HG03521 (cell line): Measurements from ENCODE around the gene NHEJ1.

Experiments
- ATAC-seq: cut with Tn5 transposase; IDR thresholded peaks from one replicate; pipeline ENCODE4 v1.9.1; 2021; ENCODE audit warnings: mild to moderate bottlenecking, moderate library complexity; ENCODE audit not compliant: unreplicated experiment

The NHEJ1 gene

DNA sequence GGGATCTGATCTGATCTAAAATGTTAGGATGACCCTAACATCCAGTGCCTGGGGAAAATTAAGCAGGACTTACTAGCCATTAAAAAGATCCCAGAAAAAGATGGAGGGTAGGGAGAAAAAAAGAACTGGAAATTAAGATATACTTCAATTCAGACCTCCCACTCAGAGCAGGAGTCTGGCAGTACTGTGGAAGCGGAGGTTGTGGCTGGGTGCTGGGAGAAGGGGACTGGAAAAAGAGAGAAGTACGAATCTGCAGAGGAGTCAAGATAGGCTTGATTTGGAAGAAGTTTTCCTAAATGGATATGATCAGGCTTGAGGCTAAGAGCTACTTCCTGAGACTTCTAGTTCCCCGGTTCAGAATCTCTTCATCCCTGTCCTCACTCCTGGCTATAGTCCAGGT is 66.4 kb downstream of the NHEJ1 start:
- ATAC-seq: no peak

DNA sequence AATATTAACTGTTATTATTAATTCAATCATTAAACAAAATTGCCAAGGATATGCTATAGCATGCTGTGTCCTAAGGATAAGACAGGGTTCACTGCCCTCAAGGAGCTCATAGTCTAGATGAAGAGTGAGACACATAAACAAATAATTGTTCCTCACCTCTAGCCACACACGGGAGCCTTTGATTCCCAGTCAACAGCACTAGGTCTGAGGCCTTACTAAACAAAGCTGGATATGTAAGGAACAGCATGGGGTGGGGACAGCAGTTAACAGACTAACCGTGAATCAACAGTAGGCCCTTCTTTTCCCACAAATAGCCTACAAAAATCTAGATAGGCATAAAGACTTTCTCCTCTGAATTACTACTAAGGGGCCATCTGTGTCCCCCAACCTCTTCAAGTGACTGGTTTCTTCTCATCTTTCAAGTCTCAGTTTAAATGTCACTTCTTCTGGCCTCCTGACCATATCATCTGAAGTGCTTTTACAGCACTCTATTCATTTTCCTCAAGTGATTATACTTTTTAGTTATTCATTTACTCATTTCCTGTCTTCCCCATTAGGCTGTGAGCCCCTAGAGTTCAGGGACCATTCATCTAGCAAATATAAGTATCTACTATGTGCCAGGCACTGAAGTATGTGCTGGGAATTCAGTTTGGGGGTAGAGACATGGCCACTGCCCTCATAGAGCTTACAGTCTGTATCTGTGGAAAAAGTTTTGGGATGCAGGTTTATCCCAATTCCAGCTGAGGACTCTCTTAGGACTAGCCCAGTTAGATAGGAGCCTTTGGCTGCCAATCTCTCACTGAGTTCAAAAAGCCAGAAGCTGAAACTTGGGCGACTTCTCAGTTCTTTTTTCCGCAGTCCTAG is 69.9 kb downstream of the NHEJ1 start:
- no peak for ATAC-seq

DNA sequence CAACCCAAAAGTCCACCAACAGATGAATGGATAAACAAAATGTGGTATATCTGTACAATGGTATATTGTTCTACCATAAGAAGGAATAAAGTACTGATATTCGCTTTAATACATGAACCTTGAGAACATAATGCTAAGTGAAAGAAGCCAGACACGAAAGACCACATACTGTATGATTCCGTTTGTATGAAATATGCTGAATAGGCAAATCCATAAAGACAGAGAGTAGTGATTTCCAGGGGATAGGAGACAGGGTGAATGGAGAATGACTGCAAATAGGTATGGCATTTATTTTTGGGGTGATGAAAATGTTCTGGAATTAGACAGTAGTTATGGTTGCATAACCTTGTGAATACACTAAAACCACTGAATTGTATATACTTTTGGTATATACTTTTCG is 71.3 kb downstream of the NHEJ1 start:
- ATAC-seq: no peak

DNA sequence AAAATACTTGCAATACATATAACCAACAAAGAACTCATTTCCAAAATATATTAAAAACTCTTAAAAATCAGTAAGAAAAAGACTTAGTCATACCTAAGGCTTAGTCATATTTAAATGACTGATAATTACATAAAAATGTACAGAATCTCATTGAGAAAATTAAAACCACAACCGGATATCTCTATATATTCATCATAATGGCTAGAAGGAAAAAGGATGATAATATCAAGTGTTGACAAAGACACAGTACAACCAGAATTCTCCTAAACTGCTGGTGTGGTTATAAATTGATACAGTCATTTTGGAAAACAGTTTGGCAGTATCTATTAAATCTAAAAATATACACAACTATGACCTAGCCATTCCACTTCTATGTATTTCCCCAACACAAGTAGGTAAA is 72.8 kb downstream of the NHEJ1 start:
- no peak for ATAC-seq

DNA sequence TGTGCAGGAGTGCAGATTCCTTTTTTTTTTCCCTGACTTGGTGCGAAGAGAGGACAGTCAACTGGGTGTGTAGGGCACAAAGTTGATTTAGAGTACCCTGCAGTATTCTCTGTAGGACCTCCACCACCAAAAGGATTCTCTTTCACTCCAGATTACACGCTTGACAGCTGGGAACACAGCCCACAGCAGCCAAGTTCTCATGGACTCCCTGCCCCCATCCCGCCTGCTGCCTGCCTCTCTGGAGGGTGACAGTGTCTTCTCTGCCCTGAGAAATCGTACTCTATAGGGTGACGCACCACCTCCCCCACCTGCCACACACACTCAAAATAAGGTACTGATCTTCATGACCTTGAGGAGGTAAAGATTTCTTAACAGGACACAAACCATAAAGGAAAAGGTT is 73.3 kb downstream of the NHEJ1 start:
- ATAC-seq: no peak

DNA sequence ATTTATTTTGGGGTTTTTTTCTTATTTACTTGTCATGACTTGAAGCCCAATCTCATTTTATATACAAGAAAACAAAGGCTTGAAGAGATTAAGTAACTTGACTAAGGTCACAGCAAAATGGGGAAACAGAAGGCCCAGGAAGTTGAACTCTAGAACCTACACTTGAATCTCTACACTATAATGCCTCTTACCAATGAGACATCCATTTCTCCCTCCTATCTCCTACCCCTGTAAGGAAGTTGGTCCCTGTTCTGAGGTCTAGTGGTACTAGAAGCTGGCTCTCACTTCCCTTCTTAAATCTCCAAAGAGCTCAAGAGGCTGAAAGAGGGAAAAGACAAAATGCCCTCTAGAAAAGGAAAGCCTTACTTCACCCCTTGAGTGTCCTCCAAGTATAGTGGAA is 74.4 kb downstream of the NHEJ1 start:
- no peak for ATAC-seq

DNA sequence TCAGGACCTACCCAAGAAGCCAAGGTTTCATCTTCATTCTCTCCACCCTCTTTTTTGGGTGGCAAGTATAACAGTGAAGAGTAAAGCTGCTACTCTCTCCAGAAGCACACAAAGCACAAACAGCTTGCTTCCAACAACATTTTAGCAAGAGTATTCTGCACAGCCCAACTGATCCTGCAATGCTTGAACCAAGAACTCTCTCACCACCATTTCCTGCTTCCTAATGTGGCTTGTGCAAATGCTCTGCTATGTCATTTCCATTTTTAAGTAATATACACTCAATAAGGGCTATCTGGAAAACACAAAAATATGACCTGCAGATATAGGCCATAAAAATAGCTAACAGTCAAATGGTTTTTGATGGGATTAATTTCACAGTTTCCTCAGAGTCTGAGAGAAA is 75.8 kb downstream of the NHEJ1 start:
- ATAC-seq: no peak

DNA sequence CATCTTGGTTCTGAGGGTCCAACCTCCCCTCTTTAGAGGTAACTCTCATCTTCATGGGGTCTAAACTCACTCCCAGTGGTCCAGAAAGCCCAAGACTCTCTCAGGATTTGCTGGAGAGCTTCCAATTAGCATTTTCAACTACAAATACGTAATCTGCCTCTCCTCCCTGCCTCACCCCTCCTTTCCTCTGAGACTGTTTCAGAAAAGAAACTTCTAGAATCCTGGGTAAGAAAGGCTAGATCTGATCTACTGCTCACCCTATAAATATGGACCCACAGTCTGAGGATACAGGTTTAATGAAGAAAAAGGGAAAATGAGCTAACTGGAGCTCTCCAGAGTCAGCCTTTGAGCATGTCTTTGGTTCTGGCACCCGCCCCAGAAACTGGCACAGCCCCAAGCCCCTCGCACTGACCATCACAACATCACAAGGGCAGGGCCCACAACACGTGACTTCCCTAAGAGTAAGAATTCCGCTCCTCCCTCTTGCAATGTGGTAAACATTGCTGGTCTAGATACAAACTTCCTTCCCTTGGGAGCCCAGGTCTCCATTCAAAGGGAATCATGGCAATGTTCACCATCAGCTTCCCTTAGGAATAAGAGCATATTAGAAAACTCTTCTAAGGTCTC is 78.2 kb downstream of the NHEJ1 start:
- no peak for ATAC-seq

DNA sequence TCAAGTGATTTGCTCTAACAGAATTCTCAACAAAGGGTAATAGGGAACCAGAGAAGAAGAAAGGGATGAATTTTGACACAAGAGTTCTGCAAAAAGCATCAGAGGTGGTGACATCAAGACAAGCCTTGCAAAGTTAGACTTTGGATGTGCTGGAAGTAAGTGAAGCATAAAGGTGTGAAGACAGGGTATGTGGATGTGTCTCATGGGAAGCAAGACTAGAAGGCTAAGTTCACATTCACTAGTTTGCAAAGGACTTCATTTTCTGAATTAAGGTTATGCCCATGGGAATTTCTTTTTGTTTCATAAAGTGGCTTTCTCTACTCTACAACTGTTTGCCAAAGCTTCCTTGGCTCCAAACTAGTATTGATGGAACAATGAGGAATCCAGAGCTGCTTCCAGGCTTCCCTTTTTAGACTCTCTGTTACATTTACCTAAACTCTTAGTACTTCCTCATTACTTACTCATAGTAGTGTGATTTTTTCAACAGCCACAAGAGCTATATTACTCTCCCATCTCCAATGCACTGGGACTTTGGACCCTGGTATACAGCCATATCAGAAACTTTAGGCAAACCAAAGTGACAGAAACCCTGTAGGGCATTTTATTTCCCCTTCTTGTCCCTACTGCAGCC is 78.8 kb downstream of the NHEJ1 start:
- ATAC-seq: no peak

DNA sequence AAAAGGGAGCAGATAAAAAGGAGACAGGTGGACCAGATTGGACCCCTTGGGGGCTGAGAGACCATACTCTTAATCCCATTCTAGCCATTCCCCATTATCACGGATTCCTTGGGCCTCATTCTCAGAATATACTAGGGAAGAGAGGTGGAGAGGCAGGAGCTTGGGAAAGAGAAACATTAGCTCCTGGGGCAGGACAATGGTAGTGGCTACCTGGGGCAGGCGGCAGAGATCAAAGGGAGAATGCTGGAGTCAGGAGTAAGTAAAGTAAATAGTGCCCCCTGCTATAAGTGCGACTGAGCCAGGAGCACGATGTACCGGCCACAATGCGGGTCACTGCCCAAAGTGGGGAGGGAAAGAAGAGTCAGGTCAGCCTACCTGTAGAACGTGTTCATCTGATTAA is 79.5 kb downstream of the NHEJ1 start:
- no peak for ATAC-seq

DNA sequence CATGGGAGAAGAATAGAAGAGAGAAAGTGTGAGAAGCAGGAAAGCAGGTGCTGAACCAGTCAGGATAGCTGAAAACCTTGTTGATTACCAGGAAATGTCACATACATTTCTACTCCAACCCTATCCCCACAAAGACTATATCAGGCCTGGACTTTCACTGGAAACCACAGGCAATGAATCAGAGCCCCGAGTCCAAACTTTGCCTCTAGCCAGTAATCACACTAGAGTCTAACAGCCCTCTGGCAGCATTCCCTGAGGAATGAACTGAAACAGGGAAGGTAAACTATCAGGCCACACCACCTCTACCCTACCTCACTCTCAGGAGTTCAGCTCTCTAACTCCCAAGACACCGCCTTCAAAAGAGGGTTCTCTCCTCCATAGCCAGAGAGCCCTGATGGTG is 81.2 kb downstream of the NHEJ1 start:
- no peak for ATAC-seq

DNA sequence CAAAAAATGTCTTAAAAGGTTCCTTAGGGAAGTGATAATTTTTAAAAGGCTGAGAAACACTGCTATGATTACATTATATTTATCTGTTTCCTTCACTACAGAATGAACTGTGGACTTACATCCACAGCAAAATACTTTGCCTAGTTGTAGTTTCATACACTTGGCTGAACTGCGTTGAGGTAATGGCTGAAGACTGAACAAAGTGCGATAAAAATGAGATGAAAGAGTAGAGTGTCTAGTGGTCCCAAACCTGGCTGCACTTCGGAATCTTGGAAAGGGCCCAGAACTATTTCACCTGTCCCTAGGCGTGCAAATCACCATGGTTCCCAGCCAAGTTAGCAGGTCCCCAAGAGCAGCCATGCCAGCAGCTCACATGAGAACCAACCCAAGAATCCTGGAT is 81.7 kb downstream of the NHEJ1 start:
- no peak for ATAC-seq

DNA sequence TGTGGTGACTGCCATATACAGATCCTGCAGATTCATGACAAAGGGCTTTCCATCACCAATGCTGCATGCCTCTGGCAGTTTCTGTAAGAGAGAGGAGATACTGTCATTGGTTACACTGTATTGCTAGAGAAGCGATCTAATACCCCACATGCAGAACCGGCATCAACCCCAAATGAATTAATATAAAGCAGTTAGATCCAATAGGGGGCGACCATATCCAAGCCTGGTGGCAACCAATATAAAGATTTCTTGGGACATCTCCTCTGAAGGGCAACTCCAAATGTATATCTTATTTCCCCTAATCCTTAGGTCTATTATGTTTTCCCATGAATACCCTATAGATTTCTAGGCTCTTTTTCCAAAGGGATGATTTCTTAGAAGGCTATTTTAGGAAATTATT is 82.5 kb downstream of the NHEJ1 start:
- no peak for ATAC-seq

DNA sequence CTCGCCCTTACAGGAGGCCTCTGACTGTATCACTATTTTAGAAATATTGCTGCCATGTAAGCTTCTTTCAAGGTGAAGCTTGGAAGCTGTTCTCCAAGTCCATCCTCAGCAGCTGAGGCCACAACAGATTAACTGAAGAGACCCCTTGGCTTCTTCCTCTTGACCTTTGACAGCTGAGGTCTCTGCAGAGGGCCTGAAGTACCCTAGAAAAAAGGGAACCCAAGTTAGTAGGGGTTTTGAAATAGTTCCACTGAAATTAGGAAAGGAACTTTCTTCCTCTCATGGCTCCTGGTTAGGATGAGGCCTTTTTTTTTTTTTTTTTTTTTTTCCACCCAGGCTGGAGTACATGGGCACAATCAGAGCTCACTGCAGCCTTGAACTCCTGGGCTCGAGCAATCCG is 84.4 kb downstream of the NHEJ1 start:
- ATAC-seq: no peak

DNA sequence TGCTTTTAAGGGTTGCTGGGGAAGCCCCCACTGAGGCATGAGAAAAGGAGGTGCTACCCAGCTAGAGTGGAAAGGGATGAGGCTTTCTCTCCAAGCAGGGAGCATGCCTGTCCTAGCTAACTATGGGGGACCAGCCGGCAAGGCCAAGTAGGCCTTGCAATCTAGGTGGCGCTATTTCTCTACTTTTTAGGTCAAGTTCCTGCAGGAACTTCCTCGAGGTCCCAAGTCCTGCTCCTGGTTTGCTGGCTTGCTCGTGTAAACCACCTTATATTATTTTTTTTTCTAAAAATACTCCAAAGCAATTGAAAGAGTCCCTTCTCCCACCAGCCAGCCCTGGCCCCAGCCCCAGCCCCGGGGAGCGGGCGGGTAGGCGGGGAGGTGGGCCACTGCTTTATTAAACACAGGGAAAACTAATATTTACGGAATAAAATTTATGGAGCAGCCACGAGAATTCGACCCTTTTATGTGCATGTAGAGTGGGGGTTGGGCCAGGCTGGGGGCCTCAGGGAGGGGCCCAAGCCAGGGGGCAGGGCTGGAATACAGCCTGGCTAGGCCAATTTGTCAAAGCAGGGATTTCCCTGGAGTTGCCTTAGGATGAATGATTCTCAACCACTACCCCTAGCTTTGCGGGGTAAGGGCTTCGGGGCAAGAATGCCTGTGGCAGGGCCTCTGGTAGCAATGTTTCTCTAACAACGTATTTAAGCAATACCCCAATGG is 87.0 kb downstream of the NHEJ1 start:
- ATAC-seq: no peak

DNA sequence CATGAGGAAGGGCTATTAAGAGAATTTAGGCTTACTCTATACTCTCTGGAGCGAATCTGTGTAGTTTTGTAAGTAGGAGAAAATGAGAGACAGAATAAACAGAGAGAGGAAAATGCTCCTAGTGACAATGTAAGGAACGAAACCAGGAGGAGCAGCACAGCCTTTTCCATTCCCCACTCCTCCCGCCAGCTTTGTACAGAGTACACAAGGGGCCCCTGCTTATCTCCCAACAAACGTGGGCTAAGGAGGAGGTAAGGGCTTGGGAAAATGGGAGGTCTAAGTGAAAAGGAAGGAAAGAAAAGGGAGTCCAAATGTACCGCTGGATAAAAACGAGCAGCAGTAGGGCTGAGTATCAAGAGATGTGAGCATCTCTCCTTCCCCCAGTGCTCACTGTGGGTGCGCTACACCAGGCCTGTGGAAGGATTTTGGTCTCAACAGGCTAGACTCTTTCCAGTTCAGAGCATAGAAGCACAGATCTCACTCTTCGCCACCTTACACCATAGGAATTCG is 87.8 kb downstream of the NHEJ1 start:
- ATAC-seq: no peak

DNA sequence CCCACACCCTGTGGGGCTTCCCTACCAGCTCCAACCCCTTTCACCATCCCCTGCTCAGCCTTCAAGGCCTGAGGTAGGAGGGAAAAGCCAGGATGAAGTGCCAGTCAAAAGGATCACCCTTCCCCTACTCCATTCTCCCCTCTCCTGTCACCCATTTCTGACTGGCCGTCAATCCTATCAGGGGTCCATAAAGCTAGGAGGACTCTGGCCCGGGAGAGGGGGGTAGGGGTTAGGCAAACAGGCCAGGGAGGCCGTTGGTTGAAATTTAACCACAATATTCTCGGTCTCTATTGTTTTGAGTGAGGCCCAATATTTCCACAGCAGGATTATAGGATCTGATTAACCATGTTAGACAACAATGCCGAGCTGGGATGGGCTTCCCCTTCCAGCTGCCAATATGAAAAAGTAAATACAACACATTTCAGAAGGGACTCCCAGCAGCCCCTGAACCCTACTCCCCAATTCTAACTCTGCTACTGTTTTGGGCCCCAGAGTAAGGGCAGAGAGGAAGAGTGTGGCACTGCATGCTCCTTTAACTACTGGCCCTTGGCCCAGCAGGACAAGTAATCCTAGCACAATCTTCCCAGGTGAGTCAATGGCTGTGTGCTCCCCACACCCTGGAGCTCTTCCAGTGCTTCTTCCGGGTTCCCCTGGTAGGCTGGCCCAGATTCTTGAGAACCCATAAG is 89.3 kb downstream of the NHEJ1 start:
- no peak for ATAC-seq

DNA sequence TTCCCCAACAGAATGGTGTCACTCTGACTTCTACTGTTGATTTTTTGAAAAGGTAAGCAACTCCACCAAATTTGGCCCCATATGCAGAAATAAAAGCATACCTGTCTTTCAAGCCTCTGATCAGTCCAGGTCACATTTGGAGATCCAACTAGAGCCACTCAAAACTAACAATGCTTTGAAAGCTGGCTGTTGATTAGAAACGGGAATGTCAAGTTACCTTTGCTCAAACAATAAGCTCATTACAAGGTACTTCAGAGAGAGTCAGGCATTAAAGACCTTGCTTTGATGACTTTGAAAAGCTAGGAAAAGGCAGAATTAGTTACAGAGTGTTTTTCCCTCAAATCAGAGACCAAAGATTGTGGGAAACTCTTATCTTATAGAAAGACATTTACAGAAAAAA is 95.1 kb downstream of the NHEJ1 start:
- no peak for ATAC-seq

DNA sequence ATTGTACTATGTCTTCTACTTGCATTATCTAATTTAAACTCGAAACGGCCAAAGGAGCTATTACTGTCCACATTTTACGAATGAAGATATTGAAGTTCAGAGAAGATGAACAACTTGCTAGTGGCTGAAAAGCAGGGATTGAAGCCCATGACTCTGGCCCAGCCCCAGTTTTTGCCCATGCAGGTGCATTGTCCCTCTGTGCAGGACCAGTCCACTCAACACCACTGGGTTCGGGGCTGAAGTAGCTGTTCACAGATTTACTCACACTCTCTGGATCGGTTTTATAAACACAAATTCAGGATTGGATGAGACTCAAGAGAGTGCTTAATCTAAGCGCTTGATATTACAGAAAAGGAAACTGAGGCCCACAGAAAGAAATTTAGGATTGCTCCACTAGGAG is 98.5 kb downstream of the NHEJ1 start:
- ATAC-seq: no peak

DNA sequence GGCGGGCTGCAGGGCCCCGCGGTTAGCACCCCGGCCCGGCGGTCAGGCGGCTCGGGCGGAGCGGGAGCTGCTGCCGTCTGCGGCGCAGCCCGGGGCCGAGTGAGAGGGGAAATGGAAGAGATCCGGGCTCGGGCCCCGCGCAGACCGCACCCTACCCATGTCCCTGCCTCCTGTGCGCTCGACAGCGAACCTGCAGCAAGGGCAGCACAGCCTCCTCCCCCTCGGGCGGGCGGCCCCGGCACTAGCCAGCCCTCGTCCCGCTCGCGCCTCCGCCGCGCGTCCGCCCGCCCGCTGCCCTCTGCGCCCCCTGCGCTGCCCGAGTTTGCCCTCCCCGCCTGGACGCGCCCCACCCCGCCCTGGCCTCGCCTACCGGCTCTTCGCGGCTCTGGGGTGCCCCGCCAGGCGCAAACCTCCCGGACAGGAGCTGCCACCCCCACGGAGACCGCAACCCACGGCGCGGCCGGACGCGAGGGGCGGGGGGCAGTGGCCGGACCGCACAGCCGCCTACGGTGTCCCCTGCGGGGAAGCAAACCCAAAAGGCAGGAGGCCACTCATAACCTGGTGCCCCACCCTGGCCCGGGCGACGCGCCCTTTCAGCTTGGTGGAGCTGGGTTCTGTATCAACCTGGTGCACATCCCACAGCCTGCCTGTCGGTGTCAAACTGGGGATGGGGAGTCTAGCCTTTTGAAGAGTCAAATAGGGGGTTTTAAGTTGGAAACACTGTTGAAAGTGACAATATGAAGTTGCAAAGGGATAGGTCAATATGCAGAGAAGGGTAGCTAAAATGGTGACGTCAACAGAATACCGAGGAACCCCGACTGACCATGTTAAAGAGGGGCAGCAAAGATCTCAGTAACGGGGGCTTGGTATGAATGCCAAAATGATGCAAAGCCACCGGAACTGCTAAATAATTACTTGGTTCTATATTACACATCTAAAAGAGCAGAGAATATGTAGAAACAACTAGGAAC is 99.5 kb downstream of the NHEJ1 start, which contains the start of gene IHH:
IHH (minus strand) TSS at position 101 of the 971 bp plus-strand sequence. CDS start 454 bp downstream, outside the sequence.
- ATAC-seq: no peak
